Heart right ventricle (tissue), 16 donors: ENCODE results near the gene NF1. TPM values are rescaled to one million over a fixed set of nuclear protein-coding genes. Genes with fewer than 3 reads are reported as not detected.
A peak's percentile ranks its signal among the peaks of the same experiment; 100 is the strongest.

Source experiments
- ATAC-seq, 8 donors: fragments of 200-7000 bp; cut with Tn5 transposase; one replicate each; pipeline ENCODE4 v1.9.1; 2020; ENCODE audit warnings: mild to moderate bottlenecking in 8 of 8, moderate library complexity in 8 of 8, moderate number of reproducible peaks in 1 of 8
- DNase-seq, 2 donors: peaks; one replicate each; pipeline ENCODE4 v3.0.0-alpha.2; 2020
- H3K27ac ChIP-seq, 10 donors: fragments of 200-600 bp; sonication (generic) in 2 of 10; one replicate each; pipeline versions ENCODE4 v1.5.0 to v1.8.0; 2020 to 2022; ENCODE audit warnings: mild to moderate bottlenecking in 3 of 10
- H3K27me3 ChIP-seq, 7 donors: fragments of 200-600 bp; one replicate each; pipeline ENCODE4 v1.8.0; 2021 to 2022; ENCODE audit warnings: mild to moderate bottlenecking in 2 of 7
- H3K36me3 ChIP-seq, 9 donors: fragments of 200-600 bp; sonication (generic) in 1 of 9; one replicate each; pipeline versions ENCODE4 v1.5.0 to v1.8.0; 2020 to 2022; ENCODE audit warnings: mild to moderate bottlenecking in 2 of 9
- H3K4me1 ChIP-seq, 9 donors: fragments of 200-600 bp; sonication (generic) in 1 of 9; one replicate each; pipeline versions ENCODE4 v1.5.0 to v1.8.0; 2020 to 2022; ENCODE audit warnings: mild to moderate bottlenecking in 4 of 9
- H3K4me3 ChIP-seq, 10 donors: fragments of 200-600 bp; sonication (generic) in 2 of 10; one replicate each; pipeline versions ENCODE4 v1.5.0 to v1.8.0; 2020 to 2022; ENCODE audit warnings: mild to moderate bottlenecking in 7 of 10, moderate library complexity in 2 of 10
- H3K9me3 ChIP-seq, 11 donors: fragments of 200-600 bp in 10 of 11; sonication (generic) in 2 of 11; one replicate each; pipeline versions ENCODE4 v1.5.0 to v1.8.0; 2013 to 2022; ENCODE audit warnings: mild to moderate bottlenecking in 2 of 11, control low read depth in 1 of 11, moderate library complexity in 1 of 11
- WGBS, 2 donors: extraction: QIAGEN DNeasy Blood & Tissue Kit; methylation state at CpG; one replicate each; pipeline ENCODE4 v1.1.7; 2013; ENCODE audit warnings: inconsistent platforms in 1 of 2; 5-methylcytosine and 5-hydroxymethylcytosine counted together
- intact Hi-C, 10 donors: fragments of 100-400 bp; cut with DNase I; formaldehyde crosslinking; loops; one replicate each; pipeline versions ENCODE4 v1.11.1 to v1.14.2; 2022
- polyA plus RNA-seq, 2 donors: library from polyadenylated mRNA; stranded (reverse); fragments of 200-250 nt; gene quantifications; one replicate each; pipeline ENCODE4 v1.2.3, GENCODE V29; 2013
- total RNA-seq, 10 donors: library from RNA; stranded (reverse); fragmentation: NEBNext Ultra II Directional in 3 of 10; extraction: Animal tissue kit (Norgen Biotek cat#: 25700) in 3 of 10; gene quantifications; one replicate each; pipeline versions ENCODE4 v1.2.1 to v1.2.4, GENCODE V29; 2021 to 2023
- TF ChIP-seq, protein P1 (sequence below), 9 donors: fragments of 200-600 bp; sonication (generic) in 2 of 9; IDR thresholded peaks; one replicate each; pipeline versions ENCODE4 v1.5.0 to v1.8.0; 2021 to 2022; ENCODE audit warnings: antibody characterized with exemption in 9 of 9, mild to moderate bottlenecking in 5 of 9, moderate library complexity in 1 of 9
- donor health status: Arrhythmogenic right ventricular cardiomyopathy.
- donor health status: ischemic (EF 13 %, LVEDD 7.1; RV severe dilation, severe dysfunction).
- donor health status: healthy with polysubstance abuse.
- donor health status: DM: no; HTN: yes; CAD: no.
- donor health status: DM: no; HTN: no; CAD: no.
- donor health status: ischemic (EF 25% LVEDD 6.9; RV normal size, moderate dysfunction).
- donor health status: ischemic (EF 25% LVEDD 5.7; RV mildly dilated, moderate dysfunction).
- donor health status: healthy.
- donor health status: DM: yes; HTN: yes; CAD: no.
- donor health status: Ischemic cardiomyopathy.
- donor health status: ischemic (EF 35%, LVEDD 5.7; RV mildly dilated, moderate dysfunction).
- donor health status: nonischemic (EF 11% LVEDD 7.7; RV severe dilation, severe dysfunction).
- donor health status: DM: yes; HTN: yes; CAD: no.
- donor health status: PGD.
- donor health status: ischemic (EF 29% LVEDD 5.4; RV normal size, mild dysfunction).
- donor health status: nonischemic (EF 23%, LVEDD 6.1; RV moderate dilation, normal function).

NF1 gene
- total and polyA plus RNA-seq, 12 donors = 4.2 to 71.0 (median 54.6) TPM

- Histone ChIP-seq H3K36me3 (no peaks in the 10 kb centered on the region), H3K9me3 (no peaks in the 10 kb centered on the region), H3K4me3 (no peak overlapping the region), H3K4me1 (peaks cover 0 to 25% (median 8%) of the 10 kb centered on the region in 9 donors), H3K27me3 (no peaks in the 10 kb centered on the region), H3K27ac (no peak overlapping the region)
- DNase-seq (no peak), ATAC-seq (no peak)
- intact Hi-C loops = no loop called here
- 87 to 91% methylated on average over 3 of the region's 3 CpGs for WGBS, 2 donors
- TF ChIP-seq, protein P1, sequence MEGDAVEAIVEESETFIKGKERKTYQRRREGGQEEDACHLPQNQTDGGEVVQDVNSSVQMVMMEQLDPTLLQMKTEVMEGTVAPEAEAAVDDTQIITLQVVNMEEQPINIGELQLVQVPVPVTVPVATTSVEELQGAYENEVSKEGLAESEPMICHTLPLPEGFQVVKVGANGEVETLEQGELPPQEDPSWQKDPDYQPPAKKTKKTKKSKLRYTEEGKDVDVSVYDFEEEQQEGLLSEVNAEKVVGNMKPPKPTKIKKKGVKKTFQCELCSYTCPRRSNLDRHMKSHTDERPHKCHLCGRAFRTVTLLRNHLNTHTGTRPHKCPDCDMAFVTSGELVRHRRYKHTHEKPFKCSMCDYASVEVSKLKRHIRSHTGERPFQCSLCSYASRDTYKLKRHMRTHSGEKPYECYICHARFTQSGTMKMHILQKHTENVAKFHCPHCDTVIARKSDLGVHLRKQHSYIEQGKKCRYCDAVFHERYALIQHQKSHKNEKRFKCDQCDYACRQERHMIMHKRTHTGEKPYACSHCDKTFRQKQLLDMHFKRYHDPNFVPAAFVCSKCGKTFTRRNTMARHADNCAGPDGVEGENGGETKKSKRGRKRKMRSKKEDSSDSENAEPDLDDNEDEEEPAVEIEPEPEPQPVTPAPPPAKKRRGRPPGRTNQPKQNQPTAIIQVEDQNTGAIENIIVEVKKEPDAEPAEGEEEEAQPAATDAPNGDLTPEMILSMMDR (IDR thresholded peaks at IDR 0.05) = no peak
Measured at GRCh38 chr17:31054761-31055160, 40.0 kb upstream of the NF1 start.

- no peak for ATAC-seq
- H3K9me3 ChIP-seq = no peaks in the 10 kb centered on the region
- intact Hi-C loops = no loop called here
Measured at GRCh38 chr17:31058976-31059375, 35.8 kb upstream of the NF1 start.

GRCh38 chr17:31060791-31061550, 33.8 kb upstream of the NF1 start:
- ATAC-seq = no peak
- Histone ChIP-seq H3K4me1 (no peaks in the 10 kb centered on the region), H3K27me3 (no peaks in the 10 kb centered on the region), H3K36me3 (no peaks in the 10 kb centered on the region), H3K4me3 (no peak overlapping the region), H3K9me3 (no peaks in the 10 kb centered on the region), H3K27ac (no peak overlapping the region)
- TF ChIP-seq, protein P1 (IDR thresholded peaks at IDR 0.05) = no peak
- 82% methylated on average over 7 of the region's 7 CpGs for WGBS, 2 donors
- no peak for DNase-seq
- intact Hi-C loops = no loop called here

More at GRCh38 chr17:31058976-31059375, 35.8 kb upstream of the NF1 start:
- WGBS, 2 donors = 79 to 84% methylated on average over 2 of the region's 2 CpGs
- Histone ChIP-seq H3K4me3 (no peak overlapping the region), H3K36me3 (no peaks in the 10 kb centered on the region), H3K27me3 (no peaks in the 10 kb centered on the region), H3K27ac (no peak overlapping the region), H3K4me1 (no peaks in the 10 kb centered on the region)
- DNase-seq = no peak
- TF ChIP-seq, protein P1 (IDR thresholded peaks at IDR 0.05) = no peak

DNA sequence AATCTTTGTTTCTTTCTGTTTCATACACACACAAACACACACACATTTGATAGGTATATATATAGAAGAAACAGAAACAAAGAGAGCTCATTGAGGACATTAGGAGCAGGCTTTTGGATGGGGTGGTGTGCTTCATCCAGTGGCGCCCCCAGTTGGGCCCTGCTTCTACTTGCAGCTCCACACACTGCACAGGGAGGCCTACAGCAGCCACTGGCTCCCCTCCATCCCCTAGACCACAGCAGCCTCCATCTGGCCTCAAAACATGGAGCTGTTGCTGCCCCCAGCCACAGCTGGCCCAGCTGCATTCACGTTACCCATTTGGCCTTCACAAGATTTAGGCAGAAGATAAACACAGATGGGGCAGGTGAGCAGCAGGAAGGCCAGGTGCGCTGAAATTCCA, 33.1 kb upstream of the NF1 start:
- Histone ChIP-seq H3K27me3 (no peaks in the 10 kb centered on the region), H3K4me3 (no peak overlapping the region), H3K9me3 (no peaks in the 10 kb centered on the region), H3K36me3 (no peaks in the 10 kb centered on the region), H3K4me1 (no peaks in the 10 kb centered on the region), H3K27ac (no peak overlapping the region)
- TF ChIP-seq, protein P1 (IDR thresholded peaks at IDR 0.05) = peak in 1 of 9 donors; percentile 10
- DNase-seq = no peak
- ATAC-seq = no peak
- intact Hi-C loops = no loop called here
- 89 to 90% methylated on average over 3 of the region's 3 CpGs for WGBS, 2 donors
